Esophagus muscularis mucosa (tissue), 4 donors: Measurements from ENCODE around the gene KCMF1.

Source experiments
- CTCF ChIP-seq, 3 experiments: fragments of 200-600 bp in 2 of 3; fragments of 450-650 bp in 1 of 3; sonication (generic) in 2 of 3; IDR thresholded peaks; one replicate each; pipeline ENCODE4 v1.5.1; 2017 to 2019; ENCODE audit warnings: antibody characterized with exemption in 3 of 3, mild to moderate bottlenecking in 2 of 3, moderate library complexity in 1 of 3
- EP300 ChIP-seq: sonication (generic); formaldehyde crosslinking; IDR thresholded peaks from one replicate; pipeline ENCODE4 v1.6.1; 2017; ENCODE audit warnings: antibody characterized with exemption
- POLR2A ChIP-seq: fragments of 450-650 bp; IDR thresholded peaks from one replicate; pipeline ENCODE4 v1.6.1; 2017; ENCODE audit warnings: antibody characterized with exemption, moderate library complexity, mild to moderate bottlenecking, low read depth
- POLR2AphosphoS5 ChIP-seq, 2 donors: sonication (generic); formaldehyde crosslinking; IDR thresholded peaks; one replicate each; pipeline ENCODE4 v1.6.1; 2017; ENCODE audit warnings: antibody characterized with exemption in 2 of 2

- TF ChIP-seq POLR2A (no peak), CTCF (IDR thresholded peaks at IDR 0.05) (no peak), POLR2AphosphoS5 (IDR thresholded peaks at IDR 0.05) (no peak), EP300 (no peak)
These were observed 77.6 kb downstream of the KCMF1 start for GRCh38 chr2:85048534-85048933.
